ENCODE measurements around the gene PPP1R9A. TPM values are rescaled to one million over a fixed set of nuclear protein-coding genes. Genes with fewer than 3 reads are reported as not detected.

Gene PPP1R9A
- total and polyA plus RNA-seq, 7 experiments from 2014 or later, result 0.21 to 1.4 TPM; not detected in 5

- no peak overlapping the region for H3K4me3 Mint-ChIP-seq
- H3K36me3 ChIP-seq (ENCODE audit: control insufficient read depth in 2 of 3, insufficient read depth in 3 of 3, low read length in 3 of 3), result no peaks in the 10 kb centered on the region
- H3K4me1 Mint-ChIP-seq, result no peaks in the 10 kb centered on the region
- H3K4me3 ChIP-seq (ENCODE audit: low read length), result no peak overlapping the region
- no peaks in the 10 kb centered on the region for H3K4me1 ChIP-seq (ENCODE audit: control insufficient read depth in 2 of 2, insufficient read depth in 2 of 2, low read length in 2 of 2)
- H3K27ac ChIP-seq (ENCODE audit: low read depth, low read length), result no peak overlapping the region
- ATAC-seq (no peak), DNase-seq (no peak)
- intact Hi-C loops (cut with micrococcal nuclease), result no loop called here
- H3K36me3 Mint-ChIP-seq, result peaks cover 0 to 5% (median 0%) of the 10 kb centered on the region in 5 donors
- H3K27ac Mint-ChIP-seq, result no peak overlapping the region
- no peaks in the 10 kb centered on the region for H3K27me3 ChIP-seq (ENCODE audit: control insufficient read depth in 2 of 2, insufficient read depth in 2 of 2, low read length in 2 of 2)
- no peaks in the 10 kb centered on the region for H3K9me3 ChIP-seq (ENCODE audit: control insufficient read depth in 2 of 3, low read length in 3 of 3)
- ChIA-PET CTCF (no interaction called here), POLR2A (no interaction called here)
- peaks cover 2 to 30% (median 12%) of the 10 kb centered on the region in 11 donors for H3K9me3 Mint-ChIP-seq
- no peaks in the 10 kb centered on the region for H3K27me3 Mint-ChIP-seq
Observed at GRCh38 chr7:95026018-95026417, 118.6 kb downstream of the PPP1R9A start.

GRCh38 chr7:95026421-95027072 is 119.2 kb downstream of the PPP1R9A start:
- H3K27ac ChIP-seq (ENCODE audit: low read depth, low read length), result no peak overlapping the region

GRCh38 chr7:95027234-95027872 is 120.0 kb downstream of the PPP1R9A start:
- DNase-seq (no peak), ATAC-seq (no peak)
- ChIA-PET POLR2A (no interaction called here), CTCF (no interaction called here)
- Histone ChIP-seq H3K9me3 (ENCODE audit: control insufficient read depth in 2 of 3, low read length in 3 of 3) (no peaks in the 10 kb centered on the region), H3K36me3 (ENCODE audit: control insufficient read depth in 2 of 3, insufficient read depth in 3 of 3, low read length in 3 of 3) (no peaks in the 10 kb centered on the region), H3K4me3 (ENCODE audit: low read length) (no peak overlapping the region), H3K4me1 (ENCODE audit: control insufficient read depth in 2 of 2, insufficient read depth in 2 of 2, low read length in 2 of 2) (no peaks in the 10 kb centered on the region), H3K27ac (ENCODE audit: low read depth, low read length) (no peak overlapping the region), H3K27me3 (ENCODE audit: control insufficient read depth in 2 of 2, insufficient read depth in 2 of 2, low read length in 2 of 2) (no peaks in the 10 kb centered on the region)
- Mint-ChIP-seq H3K4me3 (no peak overlapping the region), H3K27ac (no peak overlapping the region), H3K27me3 (no peaks in the 10 kb centered on the region), H3K36me3 (peaks cover 0 to 5% (median 0%) of the 10 kb centered on the region in 5 donors), H3K9me3 (peaks cover 0 to 24% (median 12%) of the 10 kb centered on the region in 11 donors), H3K4me1 (no peaks in the 10 kb centered on the region)
- intact Hi-C loops (cut with micrococcal nuclease), result no loop called here

More at GRCh38 chr7:95026421-95027072, 119.2 kb downstream of the PPP1R9A start:
- no peaks in the 10 kb centered on the region for H3K27me3 Mint-ChIP-seq
- Histone ChIP-seq H3K27me3 (ENCODE audit: control insufficient read depth in 2 of 2, insufficient read depth in 2 of 2, low read length in 2 of 2) (no peaks in the 10 kb centered on the region), H3K9me3 (ENCODE audit: control insufficient read depth in 2 of 3, low read length in 3 of 3) (no peaks in the 10 kb centered on the region), H3K4me1 (ENCODE audit: control insufficient read depth in 2 of 2, insufficient read depth in 2 of 2, low read length in 2 of 2) (no peaks in the 10 kb centered on the region), H3K4me3 (ENCODE audit: low read length) (no peak overlapping the region), H3K36me3 (ENCODE audit: control insufficient read depth in 2 of 3, insufficient read depth in 3 of 3, low read length in 3 of 3) (no peaks in the 10 kb centered on the region)
- ATAC-seq (no peak), DNase-seq (no peak)
- ChIA-PET POLR2A (no interaction called here), CTCF (no interaction called here)
- intact Hi-C loops (cut with micrococcal nuclease), result no loop called here
- H3K9me3 Mint-ChIP-seq, result peaks cover 0 to 30% (median 12%) of the 10 kb centered on the region in 11 donors
- peaks cover 0 to 5% (median 0%) of the 10 kb centered on the region in 5 donors for H3K36me3 Mint-ChIP-seq
- no peak overlapping the region for H3K4me3 Mint-ChIP-seq
- H3K27ac Mint-ChIP-seq, result no peak overlapping the region
- no peaks in the 10 kb centered on the region for H3K4me1 Mint-ChIP-seq

- Mint-ChIP-seq H3K36me3 (peaks cover 0 to 5% (median 0%) of the 10 kb centered on the region in 5 donors), H3K27me3 (no peaks in the 10 kb centered on the region), H3K27ac (no peak overlapping the region), H3K4me3 (no peak overlapping the region), H3K4me1 (no peaks in the 10 kb centered on the region), H3K9me3 (peaks cover 0 to 22% (median 11%) of the 10 kb centered on the region in 11 donors)
- H3K27me3 ChIP-seq (ENCODE audit: control insufficient read depth in 2 of 2, insufficient read depth in 2 of 2, low read length in 2 of 2), result no peaks in the 10 kb centered on the region
- no peaks in the 10 kb centered on the region for H3K4me1 ChIP-seq (ENCODE audit: control insufficient read depth in 2 of 2, insufficient read depth in 2 of 2, low read length in 2 of 2)
- H3K36me3 ChIP-seq (ENCODE audit: control insufficient read depth in 2 of 3, insufficient read depth in 3 of 3, low read length in 3 of 3), result no peaks in the 10 kb centered on the region
- ChIA-PET CTCF (no interaction called here), POLR2A (no interaction called here)
- no peak overlapping the region for H3K4me3 ChIP-seq (ENCODE audit: low read length)
- no peak for DNase-seq
- ATAC-seq, result no peak
- intact Hi-C loops (cut with micrococcal nuclease), result no loop called here
- H3K27ac ChIP-seq (ENCODE audit: low read depth, low read length), result no peak overlapping the region
- H3K9me3 ChIP-seq (ENCODE audit: control insufficient read depth in 2 of 3, low read length in 3 of 3), result no peaks in the 10 kb centered on the region
Observed at GRCh38 chr7:95028683-95029082, 121.3 kb downstream of the PPP1R9A start.

GRCh38 chr7:95035295-95035694 is 127.9 kb downstream of the PPP1R9A start:
- Mint-ChIP-seq H3K27ac (no peak overlapping the region), H3K4me1 (peaks cover 0 to 1% (median 0%) of the 10 kb centered on the region in 7 donors), H3K36me3 (no peaks in the 10 kb centered on the region), H3K9me3 (no peaks in the 10 kb centered on the region), H3K4me3 (no peak overlapping the region), H3K27me3 (peaks cover 0 to 4% (median 0%) of the 10 kb centered on the region in 5 donors)
- Histone ChIP-seq H3K27ac (ENCODE audit: low read depth, low read length) (no peak overlapping the region), H3K27me3 (ENCODE audit: control insufficient read depth in 2 of 2, insufficient read depth in 2 of 2, low read length in 2 of 2) (no peaks in the 10 kb centered on the region), H3K4me3 (ENCODE audit: low read length) (no peak overlapping the region), H3K4me1 (ENCODE audit: control insufficient read depth in 2 of 2, insufficient read depth in 2 of 2, low read length in 2 of 2) (no peaks in the 10 kb centered on the region), H3K36me3 (ENCODE audit: control insufficient read depth in 2 of 3, insufficient read depth in 3 of 3, low read length in 3 of 3) (no peaks in the 10 kb centered on the region), H3K9me3 (ENCODE audit: control insufficient read depth in 2 of 3, low read length in 3 of 3) (no peaks in the 10 kb centered on the region)
- DNase-seq (no peak), ATAC-seq (no peak)
- POLR2A ChIA-PET, result no interaction called here
- CTCF ChIA-PET, result interaction anchor here (0.9 kb wide), 1 partner anchor 12 kb away, joined by 3 read pairs; no protein-coding TSS in a partner anchor
- intact Hi-C loops (cut with micrococcal nuclease), result no loop called here

- no peak for ATAC-seq
- CTCF ChIA-PET, result interaction anchor here (0.7 kb wide), 1 partner anchor 590 kb away, joined by 3 read pairs; no protein-coding TSS in a partner anchor
- Mint-ChIP-seq H3K4me3 (no peak overlapping the region), H3K36me3 (no peaks in the 10 kb centered on the region), H3K27ac (no peak overlapping the region), H3K4me1 (peaks cover 0 to 1% (median 0%) of the 10 kb centered on the region in 7 donors), H3K27me3 (peaks cover 0 to 4% (median 0%) of the 10 kb centered on the region in 5 donors), H3K9me3 (peaks cover 0 to 2% (median 0%) of the 10 kb centered on the region in 11 donors)
- Histone ChIP-seq H3K9me3 (ENCODE audit: control insufficient read depth in 2 of 3, low read length in 3 of 3) (no peaks in the 10 kb centered on the region), H3K27me3 (ENCODE audit: control insufficient read depth in 2 of 2, insufficient read depth in 2 of 2, low read length in 2 of 2) (no peaks in the 10 kb centered on the region), H3K36me3 (ENCODE audit: control insufficient read depth in 2 of 3, insufficient read depth in 3 of 3, low read length in 3 of 3) (no peaks in the 10 kb centered on the region), H3K4me3 (ENCODE audit: low read length) (no peak overlapping the region), H3K27ac (ENCODE audit: low read depth, low read length) (no peak overlapping the region), H3K4me1 (ENCODE audit: control insufficient read depth in 2 of 2, insufficient read depth in 2 of 2, low read length in 2 of 2) (no peaks in the 10 kb centered on the region)
- intact Hi-C loops (cut with micrococcal nuclease), result no loop called here
- DNase-seq, result no peak
- POLR2A ChIA-PET, result no interaction called here
Observed at GRCh38 chr7:95041031-95041430, 133.6 kb downstream of the PPP1R9A start.

Measured in naive thymus-derived CD4-positive, alpha-beta T cell (primary cell).